ENCODE measurements around the gene SDK2.

GRCh38 chr17:73318836-73319235 is 325.4 kb downstream of the SDK2 start:
- TF ChIP-seq, protein P1, sequence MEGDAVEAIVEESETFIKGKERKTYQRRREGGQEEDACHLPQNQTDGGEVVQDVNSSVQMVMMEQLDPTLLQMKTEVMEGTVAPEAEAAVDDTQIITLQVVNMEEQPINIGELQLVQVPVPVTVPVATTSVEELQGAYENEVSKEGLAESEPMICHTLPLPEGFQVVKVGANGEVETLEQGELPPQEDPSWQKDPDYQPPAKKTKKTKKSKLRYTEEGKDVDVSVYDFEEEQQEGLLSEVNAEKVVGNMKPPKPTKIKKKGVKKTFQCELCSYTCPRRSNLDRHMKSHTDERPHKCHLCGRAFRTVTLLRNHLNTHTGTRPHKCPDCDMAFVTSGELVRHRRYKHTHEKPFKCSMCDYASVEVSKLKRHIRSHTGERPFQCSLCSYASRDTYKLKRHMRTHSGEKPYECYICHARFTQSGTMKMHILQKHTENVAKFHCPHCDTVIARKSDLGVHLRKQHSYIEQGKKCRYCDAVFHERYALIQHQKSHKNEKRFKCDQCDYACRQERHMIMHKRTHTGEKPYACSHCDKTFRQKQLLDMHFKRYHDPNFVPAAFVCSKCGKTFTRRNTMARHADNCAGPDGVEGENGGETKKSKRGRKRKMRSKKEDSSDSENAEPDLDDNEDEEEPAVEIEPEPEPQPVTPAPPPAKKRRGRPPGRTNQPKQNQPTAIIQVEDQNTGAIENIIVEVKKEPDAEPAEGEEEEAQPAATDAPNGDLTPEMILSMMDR (IDR thresholded peaks at IDR 0.05): no peak
- no peak for TF ChIP-seq POLR2A (IDR thresholded peaks at IDR 0.05)

Measured in Peyer's patch (tissue), 4 donors.